NCI-H2107 treated with DMSO at 0.1 percent for 48 hours (cell line): ENCODE results near the gene PLA2G5.

ENCODE experiments used
- DNase-seq: peaks from one replicate; lab custom pipeline; 2025; ENCODE audit not compliant: unreplicated experiment; lab: John Stamatoyannopoulos, UW

PLA2G5 gene

DNA sequence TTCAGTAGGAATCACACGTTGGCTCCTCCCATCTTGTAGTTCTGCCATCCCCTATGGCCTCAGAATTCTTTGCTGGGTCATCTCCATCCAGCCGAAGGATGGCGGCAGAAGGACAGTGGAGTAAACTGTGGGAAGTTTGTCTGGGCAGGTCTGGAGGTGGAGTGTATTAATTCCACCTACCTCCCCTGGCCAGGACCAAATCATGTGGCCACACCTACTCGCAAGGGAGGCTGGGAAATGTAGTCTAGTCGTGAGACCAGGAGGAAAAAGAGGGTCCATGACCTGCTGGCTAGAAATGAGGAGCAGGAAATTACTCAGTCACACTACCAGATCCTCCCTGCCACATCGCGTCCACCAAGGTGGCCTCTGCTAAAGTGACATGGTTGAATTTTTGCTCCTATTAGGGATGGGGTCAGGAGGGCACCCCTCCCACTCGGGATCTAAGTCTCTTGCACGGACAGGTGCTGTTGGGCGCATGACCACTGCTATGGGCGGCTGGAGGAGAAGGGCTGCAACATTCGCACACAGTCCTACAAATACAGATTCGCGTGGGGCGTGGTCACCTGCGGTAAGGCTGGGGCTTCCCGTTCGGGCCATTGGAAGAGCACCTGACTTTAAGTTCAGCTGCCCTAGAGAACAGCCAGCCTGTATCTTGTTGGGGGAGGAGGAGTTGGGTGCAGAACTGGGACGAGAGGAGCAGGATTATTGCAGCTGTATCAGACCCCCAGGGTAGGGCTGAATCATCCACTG, 19.5 kb downstream of the PLA2G5 start:
- DNase-seq = no peak

GRCh38 chr1:20090119-20090518, 20.1 kb downstream of the PLA2G5 start:
- DNase-seq = no peak

DNA sequence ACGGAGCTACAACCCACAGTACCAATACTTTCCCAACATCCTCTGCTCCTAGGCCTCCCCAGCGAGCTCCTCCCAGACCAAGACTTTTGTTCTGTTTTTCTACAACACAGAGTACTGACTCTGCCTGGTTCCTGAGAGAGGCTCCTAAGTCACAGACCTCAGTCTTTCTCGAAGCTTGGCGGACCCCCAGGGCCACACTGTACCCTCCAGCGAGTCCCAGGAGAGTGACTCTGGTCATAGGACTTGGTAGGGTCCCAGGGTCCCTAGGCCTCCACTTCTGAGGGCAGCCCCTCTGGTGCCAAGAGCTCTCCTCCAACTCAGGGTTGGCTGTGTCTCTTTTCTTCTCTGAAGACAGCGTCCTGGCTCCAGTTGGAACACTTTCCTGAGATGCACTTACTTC, 20.6 kb downstream of the PLA2G5 start:
- no peak for DNase-seq

DNA sequence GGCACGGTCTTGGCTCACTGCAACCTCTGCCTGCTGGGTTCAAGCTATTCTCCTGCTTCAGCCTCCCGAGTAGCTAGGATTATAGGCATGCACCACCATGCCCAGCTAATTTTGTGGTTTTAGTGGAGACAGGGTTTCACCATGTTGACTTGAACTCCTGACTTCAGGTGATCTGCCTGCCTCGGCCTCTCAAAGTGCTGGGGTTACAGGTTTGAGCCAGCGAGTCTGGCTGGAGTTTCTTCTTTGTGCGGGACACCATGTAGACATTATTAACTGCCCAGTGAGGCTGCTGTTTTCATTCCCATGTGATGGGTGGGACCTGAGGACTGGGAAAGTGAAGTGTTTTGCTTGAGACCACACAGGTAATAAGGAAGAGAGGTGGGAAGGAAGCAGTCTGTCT, 23.3 kb downstream of the PLA2G5 start:
- no peak for DNase-seq

DNA sequence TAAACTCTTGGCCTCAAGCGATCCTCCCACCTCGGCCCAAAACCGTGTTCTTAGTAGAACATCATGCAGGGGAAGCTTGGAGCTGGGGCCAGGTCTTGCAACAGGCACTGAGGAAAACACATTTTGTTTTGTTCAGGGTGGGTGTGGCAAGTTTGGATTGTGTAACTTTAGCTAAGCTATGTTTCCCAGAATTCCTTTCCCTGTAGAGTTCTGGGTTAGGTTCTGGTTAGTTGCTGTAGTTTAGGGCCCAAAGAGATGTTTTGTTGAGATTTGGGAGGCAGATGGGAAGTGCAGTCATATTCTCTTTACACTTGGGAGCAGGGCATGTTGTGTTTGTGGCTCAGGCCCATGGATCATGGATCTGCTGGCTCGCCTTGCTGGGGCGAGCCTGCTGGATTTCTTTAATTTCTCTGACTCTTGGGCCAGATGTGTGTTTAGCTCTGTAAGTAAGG, 24.0 kb downstream of the PLA2G5 start:
- no peak for DNase-seq

DNA sequence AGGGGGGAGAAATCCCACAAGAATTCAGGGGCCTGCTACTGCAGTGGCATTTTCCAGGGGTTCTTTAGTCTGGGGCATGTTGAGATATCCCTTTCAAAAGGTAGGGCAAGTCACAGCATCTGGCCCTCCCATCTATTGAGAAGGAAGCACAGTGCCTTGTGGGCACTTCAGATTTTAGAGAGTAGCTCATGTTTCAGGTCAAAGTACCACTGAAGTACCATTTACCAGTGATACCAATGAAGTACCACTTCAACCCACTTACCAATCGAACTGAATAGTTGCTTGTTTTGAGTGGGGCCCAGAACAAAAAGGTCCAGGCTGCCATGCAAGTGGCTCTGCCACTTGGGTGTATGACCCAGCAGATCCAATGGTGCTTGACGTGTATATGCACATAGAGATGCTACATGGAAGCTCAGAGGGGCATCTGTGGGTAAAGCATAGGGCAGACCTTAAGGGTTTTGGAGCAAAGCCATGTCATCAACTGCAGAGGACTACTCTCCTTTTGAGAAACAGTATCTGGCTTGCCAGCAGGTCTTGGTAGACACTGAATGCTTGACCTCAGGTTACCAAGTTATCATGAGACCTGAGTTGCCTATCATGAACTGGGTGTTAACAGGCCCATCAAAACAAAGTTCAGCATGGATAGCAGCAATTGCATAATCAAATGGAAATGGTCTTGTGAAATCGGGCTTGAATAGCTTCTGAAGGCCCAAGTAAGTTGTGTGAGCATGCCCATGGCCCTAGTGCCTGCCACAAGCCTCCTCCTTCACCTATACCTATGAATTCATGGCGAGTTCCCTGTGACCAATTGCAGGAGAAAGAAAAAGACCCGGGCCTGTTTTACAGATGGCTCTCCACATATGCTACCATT, 25.8 kb downstream of the PLA2G5 start:
- peak; percentile 19 for DNase-seq

DNA sequence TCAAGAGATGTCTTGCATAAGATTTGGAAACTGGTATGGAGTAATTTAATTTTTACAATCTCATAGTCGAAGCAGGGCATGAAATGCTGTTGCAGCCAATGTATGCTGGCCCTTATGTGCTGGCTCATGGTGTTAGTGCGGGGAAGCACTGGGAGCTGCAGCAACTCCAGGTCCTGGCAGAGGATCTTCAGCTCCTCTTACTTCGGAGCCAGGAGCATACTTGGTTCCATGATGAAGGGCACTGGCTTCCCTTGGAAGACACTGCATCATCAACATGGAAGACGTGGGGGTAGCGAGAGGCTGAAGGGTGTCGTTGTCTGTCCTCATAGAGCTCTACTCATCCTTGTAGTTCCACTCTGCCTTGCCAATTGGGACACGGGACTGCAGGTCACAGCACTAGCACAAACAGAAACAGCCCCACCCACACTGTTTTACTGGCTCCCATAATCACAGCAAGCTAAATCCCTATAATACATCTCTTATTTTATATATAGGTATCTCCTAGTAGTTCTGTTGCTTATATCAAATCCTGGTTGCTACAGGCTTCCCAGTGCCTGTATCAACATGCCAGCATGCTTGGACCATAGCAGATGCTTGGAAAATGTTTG, 26.9 kb downstream of the PLA2G5 start:
- DNase-seq = no peak

DNA sequence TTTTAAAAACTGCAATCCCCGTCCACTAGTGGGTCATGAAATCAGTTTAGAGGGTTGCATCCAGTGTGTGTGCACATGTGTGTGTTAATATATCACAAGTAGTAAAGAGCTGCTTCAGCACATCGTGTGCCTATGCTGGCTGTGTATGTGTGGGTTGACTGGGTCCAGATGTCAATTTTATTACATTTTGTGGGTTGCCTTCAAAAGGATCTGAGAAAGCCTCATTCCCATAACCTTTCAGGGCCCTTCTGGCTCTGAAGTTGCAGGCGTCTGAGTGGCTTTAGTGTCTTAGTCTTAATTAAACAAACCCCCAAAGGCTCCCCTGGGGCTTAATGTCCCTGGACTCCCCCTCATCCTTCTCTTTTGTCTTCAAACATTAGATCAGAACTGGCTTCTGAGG, 29.5 kb downstream of the PLA2G5 start:
- DNase-seq = no peak

- peak; percentile 12 for DNase-seq
Observed at GRCh38 chr1:20100632-20101355, 30.8 kb downstream of the PLA2G5 start.

GRCh38 chr1:20102875-20103274, 32.9 kb downstream of the PLA2G5 start:
- no peak for DNase-seq

DNA sequence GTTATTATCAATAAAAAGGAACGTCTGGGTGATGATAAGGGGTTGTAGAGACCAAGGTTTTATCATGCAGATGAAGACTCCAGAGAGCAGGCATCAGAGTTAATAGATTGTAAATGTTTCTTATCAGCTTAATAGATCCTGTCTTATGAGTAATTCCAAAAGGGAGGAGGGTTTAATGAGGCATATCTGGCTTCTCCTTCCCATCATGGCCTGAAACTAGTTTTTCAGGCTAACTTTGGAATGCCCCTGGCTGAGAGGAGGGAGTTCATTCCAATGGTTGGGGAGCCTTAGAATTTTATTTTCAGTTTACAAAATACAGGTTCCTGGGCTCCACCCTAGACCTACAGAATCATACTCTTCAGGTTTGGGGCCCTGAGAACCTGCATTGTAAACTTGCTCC, 35.9 kb downstream of the PLA2G5 start:
- no peak for DNase-seq

DNA sequence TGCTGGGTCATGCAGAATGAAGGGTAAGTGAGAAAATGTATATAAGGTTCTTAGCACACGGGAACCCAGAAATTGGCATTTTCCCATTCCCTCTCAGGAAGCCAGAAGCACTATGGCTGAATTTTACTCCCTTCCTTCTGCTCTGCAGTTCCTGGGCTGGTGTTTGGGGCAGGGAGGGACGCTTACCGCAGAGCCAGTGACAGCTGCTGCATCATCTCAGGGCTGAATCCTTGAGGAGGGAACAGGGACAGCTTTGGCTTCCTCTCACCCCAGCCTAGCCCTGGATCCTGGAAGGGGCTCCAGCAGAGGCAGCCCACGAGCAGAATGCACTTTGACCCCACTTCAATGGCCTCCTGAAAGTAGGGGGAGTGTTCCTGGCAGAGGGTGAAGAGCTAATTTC, 37.4 kb downstream of the PLA2G5 start:
- DNase-seq = no peak

DNA sequence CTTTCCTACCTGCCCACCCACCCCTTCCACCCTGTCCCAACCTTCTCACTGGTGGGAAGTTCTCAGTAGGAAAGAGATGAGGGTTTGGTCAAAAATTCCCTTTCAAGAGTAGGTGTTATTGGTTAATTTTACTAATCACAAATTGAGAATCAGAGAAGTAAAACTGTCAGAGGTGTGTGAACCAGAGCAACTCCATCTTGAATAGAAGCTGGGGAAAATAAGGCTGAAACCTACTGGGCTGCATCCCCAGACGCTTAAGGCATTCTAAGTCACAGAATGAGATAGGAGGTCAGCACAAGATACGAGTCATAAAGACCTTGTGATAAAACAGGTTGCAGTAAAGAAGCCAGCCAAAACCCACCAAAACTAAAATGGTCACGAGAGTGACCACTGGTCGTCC, 37.8 kb downstream of the PLA2G5 start:
- DNase-seq = no peak

DNA sequence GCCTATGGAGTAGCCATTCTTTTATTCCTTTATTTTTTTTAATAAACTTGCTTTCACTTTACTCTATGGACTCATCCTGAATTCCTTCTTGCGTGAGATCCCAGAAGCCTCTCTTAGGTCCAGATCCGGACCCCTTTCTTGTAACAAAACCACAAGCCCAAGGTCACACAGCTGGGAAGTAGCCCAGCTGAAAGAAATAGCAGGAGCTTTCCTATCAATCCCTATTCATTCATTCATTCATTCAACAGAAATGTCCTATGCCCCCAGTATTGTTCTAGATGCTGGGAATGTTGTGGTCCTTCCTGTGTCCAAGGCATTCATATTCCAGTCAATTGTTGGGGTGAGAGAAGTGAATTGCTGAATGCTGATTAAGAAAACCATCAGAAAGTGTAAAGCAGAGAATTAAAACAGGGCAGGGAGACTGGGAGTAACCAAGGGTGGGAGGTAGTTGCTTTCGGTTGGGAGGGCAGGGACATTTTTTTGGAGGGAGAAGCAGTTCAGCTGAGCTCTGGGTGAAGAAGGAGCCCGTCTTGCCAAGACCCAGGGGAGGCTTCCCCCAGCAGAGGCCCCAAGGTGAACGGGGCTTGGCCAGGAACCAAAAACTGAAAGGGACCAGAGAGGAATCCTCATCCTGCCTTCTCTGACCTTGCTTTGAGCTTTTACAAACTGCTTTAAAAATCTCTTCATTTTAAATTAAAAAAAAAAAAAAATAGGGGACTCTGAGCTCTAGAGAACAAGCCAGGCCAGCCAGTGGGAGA, 38.6 kb downstream of the PLA2G5 start:
- no peak for DNase-seq

- no peak for DNase-seq
Observed at GRCh38 chr1:20109223-20109856, 39.3 kb downstream of the PLA2G5 start.

DNA sequence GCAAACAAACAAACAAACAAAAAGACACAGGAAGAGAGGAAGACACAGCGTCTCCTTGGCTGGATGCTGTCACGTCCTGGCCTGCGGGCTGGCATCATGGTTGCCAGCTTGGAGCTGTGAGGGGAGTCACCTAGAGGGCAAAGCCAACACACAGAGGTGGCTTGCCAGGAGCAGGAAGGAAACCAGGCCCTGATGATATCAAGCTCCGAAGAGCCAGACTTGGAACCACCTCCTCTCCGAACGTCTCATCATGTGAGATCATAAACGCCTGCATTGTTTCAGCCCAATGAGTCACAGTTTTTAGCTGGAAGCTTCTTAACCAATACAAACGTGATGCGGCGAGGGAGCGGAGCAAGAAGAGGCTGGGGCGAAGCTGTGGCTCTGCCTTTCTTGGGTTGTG, 40.7 kb downstream of the PLA2G5 start:
- no peak for DNase-seq

DNA sequence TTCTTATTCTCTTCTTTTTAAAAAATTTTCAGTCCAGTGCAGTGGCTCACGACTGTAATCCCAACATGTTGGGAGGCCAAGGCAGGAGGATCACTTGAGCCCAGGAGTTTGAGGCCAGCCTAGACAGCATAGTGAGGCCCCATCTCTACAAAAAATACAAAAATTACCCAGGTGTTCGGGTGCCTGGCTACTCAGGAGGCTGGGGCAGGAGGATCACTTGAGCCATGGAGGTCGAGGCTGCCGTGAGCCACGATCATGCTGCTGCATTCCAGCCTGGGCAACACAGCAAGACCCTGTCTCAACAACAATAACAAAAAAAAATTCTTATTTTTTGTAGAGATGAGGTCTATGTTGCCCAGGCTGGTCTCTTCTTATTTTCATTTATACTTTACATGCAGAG, 41.5 kb downstream of the PLA2G5 start:
- DNase-seq = no peak

- DNase-seq = no peak
Observed at GRCh38 chr1:20112279-20113000, 42.4 kb downstream of the PLA2G5 start.

DNA sequence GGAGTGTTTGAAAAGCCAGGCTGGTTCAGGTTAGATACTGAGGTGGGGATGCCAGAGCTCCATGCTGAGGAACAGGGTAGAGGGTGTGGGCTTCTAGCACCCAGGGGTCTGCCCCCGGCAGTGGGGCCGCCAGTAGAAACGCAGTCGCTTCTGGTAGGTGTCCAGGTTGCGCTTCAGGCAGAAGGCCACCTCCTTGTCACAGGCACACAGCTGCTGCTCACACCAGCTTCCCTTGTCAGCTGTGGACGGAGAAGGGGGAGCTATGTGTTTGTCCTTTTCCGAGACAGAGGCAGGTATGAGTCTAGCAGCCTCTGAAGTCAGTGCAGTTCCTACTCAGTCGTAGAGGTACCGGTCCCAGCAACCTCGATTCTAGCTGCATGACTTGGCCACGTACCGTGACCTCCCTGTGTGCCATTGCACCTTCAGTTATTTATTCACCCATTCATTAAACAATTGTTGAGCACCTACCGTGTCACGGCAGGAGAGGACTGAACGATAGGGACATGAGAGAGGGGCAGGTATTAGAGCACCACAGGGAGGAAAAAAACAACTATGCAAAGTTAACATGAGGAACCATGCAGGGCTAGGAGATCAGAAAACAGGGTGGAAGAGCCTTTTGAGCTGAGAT, 44.1 kb downstream of the PLA2G5 start:
- no peak for DNase-seq
